ENCODE results near the gene AOPEP. TPM values are rescaled to one million over a fixed set of nuclear protein-coding genes. Genes with fewer than 3 reads are reported as not detected.

AOPEP gene
- total RNA-seq, 1 donor from 2014 or later: 32.1 TPM

GRCh38 chr9:95038666-95039065 is 312.2 kb downstream of the AOPEP start:
- DNase-seq: no peak

GRCh38 chr9:95040106-95040505 is 313.6 kb downstream of the AOPEP start:
- no peak for DNase-seq

DNA sequence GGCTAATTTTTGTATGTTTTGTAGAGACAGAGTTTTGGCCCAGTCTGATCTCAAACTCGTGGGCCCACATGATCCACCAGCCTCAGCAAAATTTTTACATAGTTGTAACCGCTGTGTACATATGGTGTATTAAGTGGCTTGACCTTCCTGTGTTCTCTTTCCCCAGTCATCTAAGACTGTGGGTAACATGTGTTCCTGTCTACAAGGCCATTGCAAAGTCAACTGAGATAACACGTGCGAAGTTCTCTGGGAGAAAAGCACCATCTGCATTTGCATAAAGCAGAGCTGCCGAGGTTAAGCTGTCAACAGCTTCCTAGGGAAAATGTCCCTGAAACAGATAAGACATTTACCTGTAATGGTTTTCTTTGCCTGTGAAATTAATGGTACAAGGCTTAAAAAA is 317.3 kb downstream of the AOPEP start:
- DNase-seq: no peak

- DNase-seq: no peak
Observed at GRCh38 chr9:95044731-95045508, 318.4 kb downstream of the AOPEP start.

DNA sequence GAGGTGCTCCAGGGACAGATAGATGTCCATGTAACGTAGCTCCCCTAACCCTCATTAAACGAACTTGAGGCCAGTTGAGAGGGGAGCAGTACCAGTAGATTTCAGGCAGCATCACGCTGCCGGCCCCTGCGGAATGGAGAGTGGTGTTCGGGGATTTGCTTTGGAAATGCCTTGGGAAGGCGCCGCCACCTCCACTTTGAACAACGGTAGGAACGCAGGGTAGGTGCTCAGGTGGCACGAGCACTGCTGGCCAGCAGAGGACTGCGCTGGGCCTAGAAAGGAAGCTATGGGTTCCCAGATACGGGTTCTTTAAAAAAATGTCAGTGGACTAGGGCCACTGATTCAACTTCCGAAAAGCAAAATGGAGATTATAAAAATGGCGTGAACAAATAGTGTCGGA is 319.3 kb downstream of the AOPEP start:
- DNase-seq: no peak

DNA sequence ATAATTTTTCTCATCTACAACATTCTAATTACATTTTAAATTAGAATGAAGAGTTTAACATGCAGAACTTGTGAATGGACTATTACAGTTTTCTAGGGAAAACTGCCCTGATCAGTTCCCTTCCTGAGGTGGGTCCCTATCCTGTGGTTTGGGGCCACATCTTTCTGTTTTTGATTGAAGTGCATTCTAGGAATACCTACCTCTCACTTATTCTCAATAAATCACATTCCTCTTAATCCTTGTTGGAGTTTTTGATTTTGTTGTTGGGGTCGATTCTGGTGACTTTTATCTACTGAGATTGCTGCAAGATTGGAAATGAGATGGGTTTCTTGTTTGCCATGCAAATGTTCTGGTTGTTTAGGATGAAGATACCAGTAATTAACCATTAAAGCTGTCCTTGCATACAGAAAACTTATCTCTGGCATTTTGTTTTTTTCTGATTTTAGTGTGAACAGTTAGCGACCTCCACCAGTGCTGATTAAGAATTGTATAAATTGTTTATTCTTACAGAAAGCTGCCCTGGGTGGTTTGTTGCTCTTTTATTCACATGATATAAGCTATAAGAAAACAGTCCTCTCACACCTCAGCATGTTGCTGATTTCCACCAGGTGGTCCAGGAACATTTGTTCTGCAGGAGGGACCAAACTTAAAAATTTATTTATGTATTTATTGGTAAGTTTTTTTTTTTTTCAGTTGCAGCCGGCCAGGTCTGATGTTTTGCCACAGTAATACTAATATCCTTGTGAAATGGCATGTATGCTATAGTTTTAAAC is 321.1 kb downstream of the AOPEP start:
- DNase-seq: no peak

- DNase-seq: no peak
Observed at GRCh38 chr9:95048225-95049087, 322.0 kb downstream of the AOPEP start.

- no peak for DNase-seq
Observed at GRCh38 chr9:95049761-95050160, 323.3 kb downstream of the AOPEP start.

- no peak for DNase-seq
Observed at GRCh38 chr9:95053611-95054570, 327.4 kb downstream of the AOPEP start.

DNA sequence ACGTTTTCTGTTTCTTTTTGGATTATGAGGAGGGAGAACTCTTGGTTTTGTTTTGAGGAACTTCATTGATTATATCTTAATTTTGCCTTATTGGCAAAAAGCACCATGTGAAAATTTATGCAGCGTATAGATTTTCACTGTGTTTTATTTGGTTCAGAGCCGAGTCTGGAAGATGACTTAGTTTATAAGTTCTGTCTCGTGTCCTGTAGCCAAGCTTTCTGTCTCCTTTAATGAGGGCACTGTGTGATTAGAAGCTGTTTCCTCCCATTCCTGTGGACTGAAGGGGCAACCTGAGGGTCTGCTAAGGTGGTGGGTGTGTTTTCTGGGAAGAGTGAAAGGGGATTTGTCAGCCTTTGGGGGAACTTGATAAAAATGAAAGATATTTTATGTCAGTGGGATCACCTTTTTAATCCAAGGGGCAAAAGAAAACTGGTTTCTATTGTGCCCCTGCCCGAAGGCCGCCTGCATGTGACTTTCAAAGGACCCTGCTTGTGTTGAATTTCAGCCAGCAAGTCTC is 328.9 kb downstream of the AOPEP start:
- no peak for DNase-seq

GRCh38 chr9:95055851-95056551 is 329.5 kb downstream of the AOPEP start:
- no peak for DNase-seq

DNA sequence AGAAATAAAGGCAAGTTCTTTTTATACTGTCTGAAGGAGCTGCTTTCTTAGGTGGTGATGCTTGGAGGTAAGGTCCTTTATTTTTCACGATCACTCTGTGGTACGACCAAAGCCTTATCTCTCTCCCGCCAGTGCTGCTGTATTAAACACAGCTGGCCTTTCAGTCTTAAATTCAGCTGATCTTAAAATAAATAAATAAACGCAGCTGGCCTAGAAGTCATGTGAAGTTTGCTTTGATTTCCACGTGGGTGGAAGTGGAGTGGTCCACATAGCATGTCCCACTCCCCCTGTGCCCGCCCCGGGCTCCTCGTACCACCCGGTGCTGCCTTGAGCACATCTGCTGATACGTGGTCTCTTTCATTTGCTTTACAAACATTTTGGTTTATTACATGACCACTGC is 330.6 kb downstream of the AOPEP start:
- no peak for DNase-seq

DNA sequence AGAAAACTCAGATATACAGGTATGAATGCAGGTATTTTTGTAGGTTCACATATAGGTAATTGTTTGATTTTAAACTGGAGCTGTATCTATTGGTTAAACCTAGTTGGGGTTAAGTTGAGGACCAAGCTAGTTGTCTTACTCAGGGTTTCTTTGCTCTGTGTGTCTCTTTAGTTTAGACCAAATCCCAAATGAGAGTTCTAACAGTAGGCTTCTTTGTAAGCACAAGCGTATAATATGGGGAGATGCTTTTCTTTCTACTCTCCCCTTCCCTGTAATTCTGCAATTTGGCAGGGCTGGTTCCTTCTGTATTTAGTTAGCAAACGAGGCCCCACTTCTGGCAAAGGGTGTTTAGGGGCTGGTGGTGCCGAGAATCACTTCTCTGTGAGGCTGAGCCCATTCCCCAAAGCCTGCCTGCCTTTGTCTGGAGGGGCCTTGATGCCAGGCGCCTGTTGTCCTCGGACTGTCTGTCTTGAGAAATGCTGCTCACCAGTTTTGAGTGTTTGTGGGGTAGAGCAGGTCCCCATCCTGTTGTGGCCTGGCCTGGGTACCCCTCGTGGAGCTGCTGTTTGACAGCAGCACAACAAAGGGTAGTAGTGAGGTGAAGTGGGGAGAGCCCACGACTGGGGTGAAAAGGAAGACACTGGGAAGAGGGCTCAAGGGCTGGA is 331.8 kb downstream of the AOPEP start:
- no peak for DNase-seq

DNA sequence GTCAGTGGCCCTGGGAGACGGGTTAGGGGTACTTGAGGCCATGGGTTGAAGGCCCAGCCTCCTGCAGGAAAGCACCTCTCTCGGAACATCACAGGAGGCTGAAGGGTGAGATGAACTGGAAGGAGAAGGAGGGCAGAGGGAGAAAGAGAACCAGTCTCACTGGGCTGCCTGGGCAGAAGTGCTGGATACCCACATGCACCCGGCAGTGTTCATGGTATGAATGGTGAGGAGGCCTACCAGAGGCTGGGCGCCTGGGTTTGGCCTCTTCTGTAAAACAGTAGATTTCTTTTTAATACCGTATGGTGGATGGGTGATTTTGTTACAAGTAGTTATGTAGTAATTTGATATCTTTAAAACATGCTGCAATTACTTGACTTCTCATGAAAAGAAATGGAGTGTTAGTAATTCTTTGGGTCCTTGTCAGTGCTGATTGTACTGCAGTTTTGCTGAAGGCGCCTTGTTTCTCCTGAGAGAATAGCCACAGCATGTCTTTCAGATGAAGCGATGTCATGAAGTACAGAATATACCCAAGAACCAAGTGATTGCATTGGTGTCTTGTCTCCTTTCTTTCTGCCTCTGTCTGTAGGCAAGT is 332.4 kb downstream of the AOPEP start:
- DNase-seq: no peak

DNA sequence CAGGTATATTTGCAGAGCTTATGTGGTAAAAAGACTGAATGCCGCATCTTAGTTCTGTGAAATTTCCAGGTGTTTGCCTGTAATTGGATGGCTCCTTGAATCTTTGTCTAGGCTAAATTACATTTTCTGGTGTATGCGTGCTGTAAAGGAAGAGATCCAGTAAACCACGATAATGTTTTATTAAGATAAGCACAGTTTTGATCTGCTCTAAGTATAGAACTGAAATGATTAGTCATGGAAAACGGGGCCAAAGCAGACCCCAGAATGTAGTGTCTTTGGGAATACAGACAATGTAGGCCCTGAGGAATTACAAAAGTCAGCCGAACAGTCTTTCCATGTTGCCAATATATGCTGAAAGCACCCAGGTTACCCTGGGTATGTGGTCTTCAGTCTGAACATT is 333.7 kb downstream of the AOPEP start:
- DNase-seq: no peak

- DNase-seq: no peak
Observed at GRCh38 chr9:95060916-95061315, 334.4 kb downstream of the AOPEP start.

DNA sequence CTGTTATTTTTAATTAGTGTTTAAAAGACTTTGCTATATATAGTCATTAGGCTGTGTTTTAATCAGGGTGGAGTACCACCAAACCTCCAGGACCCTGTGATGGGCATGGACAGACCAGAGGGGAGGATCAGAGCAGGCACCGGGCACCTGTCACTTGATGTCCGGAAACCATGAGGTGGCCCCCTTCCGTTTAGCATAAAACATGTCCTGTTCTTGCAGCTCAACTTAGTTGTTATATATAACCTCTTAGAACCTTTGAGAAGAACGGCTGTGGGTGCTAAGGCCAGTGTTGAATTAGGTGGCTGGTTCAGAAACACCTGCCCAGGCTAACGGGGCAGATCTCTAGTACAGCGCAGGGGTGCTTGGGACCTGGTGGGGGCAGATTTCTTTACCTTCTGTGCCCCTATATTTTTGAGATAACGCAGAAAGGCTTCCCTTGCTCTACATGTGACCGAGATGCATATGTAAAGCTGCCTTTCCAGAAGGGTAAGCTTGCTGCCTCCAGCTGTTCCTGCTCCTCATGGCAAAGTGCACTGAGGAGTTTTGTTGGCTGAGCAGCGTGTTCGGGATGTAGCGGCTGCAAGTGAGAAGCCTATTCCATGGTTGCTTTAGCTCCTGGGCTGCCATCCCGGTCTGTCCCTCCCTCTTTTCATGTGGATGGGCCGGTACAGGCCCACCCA is 335.6 kb downstream of the AOPEP start:
- no peak for DNase-seq

GRCh38 chr9:95062596-95063065 is 336.1 kb downstream of the AOPEP start:
- DNase-seq: no peak

DNA sequence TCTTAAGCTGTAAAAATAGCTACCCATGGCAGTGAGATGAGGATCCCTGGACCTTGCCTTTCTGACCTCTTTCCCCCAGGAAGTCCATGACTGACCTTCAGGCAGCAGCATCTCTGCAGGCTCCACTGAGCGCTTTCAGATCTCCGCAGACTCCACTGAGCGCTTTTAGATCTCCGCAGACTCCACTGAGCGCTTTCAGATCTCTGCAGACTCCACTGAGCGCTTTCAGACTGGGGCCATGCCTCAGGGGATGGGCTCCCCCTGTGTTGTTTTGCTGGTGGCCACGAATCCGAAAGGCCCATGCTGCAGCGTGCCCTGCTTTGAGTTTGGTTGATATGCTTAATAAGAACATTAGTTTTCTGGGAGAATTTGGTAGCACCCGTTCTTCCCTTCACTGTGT is 336.8 kb downstream of the AOPEP start:
- no peak for DNase-seq
